Activated CD8-positive, alpha-beta T cell treated with anti-CD3 and anti-CD28 coated beads for 36 hours (primary cell): Measurements from ENCODE around the gene B3GNT2. TPM values are rescaled to one million over a fixed set of nuclear protein-coding genes. Genes with fewer than 3 reads are reported as not detected.

ENCODE experiments used
- ATAC-seq: fragments of 200-7000 bp; cut with Tn5 transposase; one replicate; pipeline ENCODE4 v1.10.0; 2021; ENCODE audit warnings: mild to moderate bottlenecking, moderate library complexity
- CTCF ChIA-PET: fragments of 350-600 bp; sonication (Branson Sonifier 250); formaldehyde crosslinking; loops from one replicate; lab custom pipeline; 2021; ENCODE audit warnings: antibody characterized with exemption; lab: Charles Lee
- POLR2A ChIA-PET: fragments of 350-600 bp; sonication (Branson Sonifier 250); formaldehyde crosslinking; loops from one replicate; lab custom pipeline; 2021; ENCODE audit warnings: antibody characterized with exemption; lab: Charles Lee
- DNase-seq: peaks from one replicate; pipeline ENCODE4 v3.0.0-alpha.2; 2020
- H3K27ac Mint-ChIP-seq: one replicate; pipeline ENCODE4 v1.8.0; 2021; ENCODE audit warnings: mild to moderate bottlenecking, mixed read lengths
- H3K27me3 Mint-ChIP-seq: one replicate; pipeline ENCODE4 v1.8.0; 2021; ENCODE audit warnings: mixed read lengths
- H3K36me3 Mint-ChIP-seq: one replicate; pipeline ENCODE4 v1.8.0; 2021; ENCODE audit warnings: low read depth, mixed read lengths
- H3K4me1 Mint-ChIP-seq: one replicate; pipeline ENCODE4 v1.8.0; 2021; ENCODE audit warnings: low read depth, mixed read lengths
- H3K4me3 Mint-ChIP-seq: one replicate; pipeline ENCODE4 v1.8.0; 2021; ENCODE audit warnings: mild to moderate bottlenecking, moderate library complexity, mixed read lengths
- H3K9me3 Mint-ChIP-seq: one replicate; pipeline ENCODE4 v1.8.0; 2021; ENCODE audit warnings: mixed read lengths
- intact Hi-C: fragments of 100-400 bp; cut with micrococcal nuclease; formaldehyde crosslinking; loops from one replicate; pipeline ENCODE4 v1.10.0; 2022
- total RNA-seq, 2 experiments: library from RNA; stranded (reverse); gene quantifications; one replicate each; pipeline ENCODE4 v1.2.3, GENCODE V29; 2021
- TF ChIP-seq, protein P1 (sequence below): fragments of 200-600 bp; IDR thresholded peaks from one replicate; pipeline ENCODE4 v1.8.0; 2022; ENCODE audit warnings: antibody characterized with exemption, mild to moderate bottlenecking

B3GNT2 gene
- total RNA-seq, 2 experiments from 2014 or later: 44.3 to 45.5 TPM

DNA sequence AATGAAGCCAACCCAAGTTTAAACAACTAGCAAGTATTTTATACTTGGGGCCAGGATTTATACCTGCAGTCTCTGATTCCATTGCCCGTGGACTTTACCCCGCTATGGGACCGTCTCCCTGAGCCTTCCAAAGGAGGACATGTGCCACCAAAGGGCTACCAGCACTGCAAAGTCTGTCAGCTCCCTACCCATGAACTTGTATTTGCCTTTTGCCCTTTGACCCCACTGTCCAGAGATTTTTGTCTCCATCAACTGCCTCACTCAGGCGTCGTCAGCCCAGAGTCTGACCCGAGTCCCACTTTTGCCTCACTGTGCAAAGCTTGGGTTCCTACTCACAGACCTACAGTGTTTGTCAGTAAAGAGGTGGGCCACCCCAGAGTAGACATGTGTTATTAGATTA is 40.6 kb downstream of the B3GNT2 start:
- Mint-ChIP-seq H3K9me3 (no peaks in the 10 kb centered on the region), H3K4me3 (no peak overlapping the region), H3K27ac (no peak overlapping the region), H3K4me1 (no peaks in the 10 kb centered on the region), H3K27me3 (no peaks in the 10 kb centered on the region), H3K36me3 (no peaks in the 10 kb centered on the region)
- POLR2A ChIA-PET: interaction anchor here (1.2 kb wide), 1 partner anchor 9 kb away, joined by 5 read pairs; no protein-coding TSS in a partner anchor
- DNase-seq (no peak), ATAC-seq (no peak)
- TF ChIP-seq, protein P1, sequence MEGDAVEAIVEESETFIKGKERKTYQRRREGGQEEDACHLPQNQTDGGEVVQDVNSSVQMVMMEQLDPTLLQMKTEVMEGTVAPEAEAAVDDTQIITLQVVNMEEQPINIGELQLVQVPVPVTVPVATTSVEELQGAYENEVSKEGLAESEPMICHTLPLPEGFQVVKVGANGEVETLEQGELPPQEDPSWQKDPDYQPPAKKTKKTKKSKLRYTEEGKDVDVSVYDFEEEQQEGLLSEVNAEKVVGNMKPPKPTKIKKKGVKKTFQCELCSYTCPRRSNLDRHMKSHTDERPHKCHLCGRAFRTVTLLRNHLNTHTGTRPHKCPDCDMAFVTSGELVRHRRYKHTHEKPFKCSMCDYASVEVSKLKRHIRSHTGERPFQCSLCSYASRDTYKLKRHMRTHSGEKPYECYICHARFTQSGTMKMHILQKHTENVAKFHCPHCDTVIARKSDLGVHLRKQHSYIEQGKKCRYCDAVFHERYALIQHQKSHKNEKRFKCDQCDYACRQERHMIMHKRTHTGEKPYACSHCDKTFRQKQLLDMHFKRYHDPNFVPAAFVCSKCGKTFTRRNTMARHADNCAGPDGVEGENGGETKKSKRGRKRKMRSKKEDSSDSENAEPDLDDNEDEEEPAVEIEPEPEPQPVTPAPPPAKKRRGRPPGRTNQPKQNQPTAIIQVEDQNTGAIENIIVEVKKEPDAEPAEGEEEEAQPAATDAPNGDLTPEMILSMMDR: no peak
- intact Hi-C loops: no loop called here
- CTCF ChIA-PET: interaction anchor here (0.8 kb wide), 1 partner anchor 20 kb away, joined by 3 read pairs; no protein-coding TSS in a partner anchor

DNA sequence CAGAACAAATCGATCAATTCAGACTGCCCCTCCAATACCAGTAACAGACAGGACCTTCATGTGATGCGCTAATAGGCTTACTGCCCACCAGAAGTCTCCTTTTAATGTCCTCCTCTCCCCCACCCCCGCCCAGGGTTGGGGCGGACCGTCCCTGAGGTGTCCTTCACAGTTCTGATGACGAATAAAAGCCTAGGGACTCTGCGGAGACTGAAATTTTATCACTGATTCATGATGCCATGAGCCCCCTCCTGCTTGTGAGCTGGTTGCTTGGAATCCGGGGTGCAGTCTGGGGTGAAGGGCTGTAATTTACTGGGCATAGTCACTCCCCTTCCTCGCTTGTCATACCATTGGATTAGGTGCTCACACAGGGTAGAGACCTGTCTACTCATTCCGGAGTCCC is 42.3 kb downstream of the B3GNT2 start:
- CTCF ChIA-PET: no interaction called here
- no peaks in the 10 kb centered on the region for H3K36me3 Mint-ChIP-seq
- no peaks in the 10 kb centered on the region for H3K4me1 Mint-ChIP-seq

DNA sequence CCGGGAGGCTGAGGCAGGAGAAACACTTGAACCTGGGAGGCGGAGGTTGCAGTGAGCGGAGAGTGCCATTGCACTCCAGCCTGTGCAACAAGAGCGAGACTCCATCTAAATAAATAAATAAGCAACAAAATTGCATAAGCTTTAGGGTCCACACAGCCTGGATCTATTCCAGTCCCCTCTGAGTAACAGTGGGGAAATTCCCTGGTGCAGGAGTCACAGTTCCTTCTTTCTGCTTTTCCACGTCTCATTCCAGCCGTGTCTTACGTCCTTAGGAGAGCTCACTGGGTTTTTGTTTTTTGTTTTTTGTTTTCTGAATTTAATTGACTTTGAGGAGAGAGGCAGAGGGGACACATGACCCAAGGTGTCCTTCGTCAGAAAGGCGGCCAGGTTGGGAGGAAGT is 44.6 kb downstream of the B3GNT2 start:
- no peaks in the 10 kb centered on the region for H3K36me3 Mint-ChIP-seq
- TF ChIP-seq, protein P1: no peak
- ChIA-PET CTCF (no interaction called here), POLR2A (no interaction called here)
- no peaks in the 10 kb centered on the region for H3K4me1 Mint-ChIP-seq
- no peaks in the 10 kb centered on the region for H3K27me3 Mint-ChIP-seq
- intact Hi-C loops: no loop called here
- no peak overlapping the region for H3K27ac Mint-ChIP-seq
- no peaks in the 10 kb centered on the region for H3K9me3 Mint-ChIP-seq
- no peak overlapping the region for H3K4me3 Mint-ChIP-seq
- ATAC-seq (no peak), DNase-seq (no peak)

More for the DNA sequence above, 42.3 kb downstream of the B3GNT2 start:
- Mint-ChIP-seq H3K4me3 (no peak overlapping the region), H3K9me3 (no peaks in the 10 kb centered on the region), H3K27ac (no peak overlapping the region), H3K27me3 (no peaks in the 10 kb centered on the region)
- intact Hi-C loops: no loop called here
- no peak for DNase-seq
- TF ChIP-seq, protein P1: no peak
- ATAC-seq: no peak
- POLR2A ChIA-PET: interaction anchor here (0.6 kb wide), 1 partner anchor 649 kb away, joined by 3 read pairs; no protein-coding TSS in a partner anchor

DNA sequence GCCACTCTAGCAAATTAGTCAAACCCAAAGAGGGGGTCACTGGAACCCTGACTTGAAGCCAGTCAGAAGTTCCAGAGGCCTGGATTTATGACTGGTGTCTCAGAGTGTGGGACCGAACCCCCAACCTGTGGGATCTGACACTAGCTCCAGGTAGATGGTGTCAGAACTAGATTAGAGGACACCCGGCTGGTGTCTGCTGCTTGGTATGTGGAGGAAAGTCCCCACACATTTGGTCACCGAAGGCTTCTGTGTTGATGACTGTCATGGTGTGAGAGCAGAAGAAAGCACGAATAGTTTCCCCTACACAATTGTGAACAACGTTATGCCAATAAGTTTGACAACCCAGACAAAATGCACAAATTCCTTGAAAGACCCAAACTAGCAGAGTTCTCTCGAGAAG is 48.1 kb downstream of the B3GNT2 start:
- H3K27me3 Mint-ChIP-seq: no peaks in the 10 kb centered on the region
- DNase-seq: no peak
- no peak for ATAC-seq
- no peaks in the 10 kb centered on the region for H3K9me3 Mint-ChIP-seq
- H3K4me1 Mint-ChIP-seq: no peaks in the 10 kb centered on the region
- H3K4me3 Mint-ChIP-seq: no peak overlapping the region
- no peaks in the 10 kb centered on the region for H3K36me3 Mint-ChIP-seq
- ChIA-PET POLR2A (interaction anchor here (1.1 kb wide), 1 partner anchor 10 kb away, joined by 3 read pairs; no protein-coding TSS in a partner anchor), CTCF (no interaction called here)
- intact Hi-C loops: no loop called here
- no peak overlapping the region for H3K27ac Mint-ChIP-seq
- TF ChIP-seq, protein P1: no peak

DNA sequence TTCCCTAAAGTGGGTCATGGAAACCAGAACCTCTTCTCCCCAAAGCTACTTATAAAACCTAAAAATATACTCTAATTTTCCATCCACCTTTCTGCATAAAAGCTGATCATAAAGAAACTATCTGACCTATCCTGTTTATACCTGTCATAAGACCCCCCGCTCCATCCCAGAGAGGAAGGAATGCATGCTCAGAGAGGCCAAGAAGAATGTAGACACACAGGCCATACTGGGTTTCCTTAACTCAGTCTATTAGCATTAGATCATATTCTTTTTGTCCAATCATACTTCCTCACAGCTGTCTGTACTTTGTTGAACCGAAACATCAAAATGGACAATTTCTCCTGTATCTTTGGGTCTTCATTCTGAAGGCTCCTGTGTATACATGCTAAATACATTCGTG is 52.3 kb downstream of the B3GNT2 start:
- Mint-ChIP-seq H3K36me3 (no peaks in the 10 kb centered on the region), H3K27me3 (no peaks in the 10 kb centered on the region), H3K4me1 (no peaks in the 10 kb centered on the region), H3K4me3 (no peak overlapping the region), H3K9me3 (no peaks in the 10 kb centered on the region), H3K27ac (no peak overlapping the region)
- CTCF ChIA-PET: no interaction called here
- POLR2A ChIA-PET: no interaction called here
- TF ChIP-seq, protein P1: no peak
- intact Hi-C loops: no loop called here
- DNase-seq: no peak
- no peak for ATAC-seq
